SU-DHL-6 (cell line): ENCODE measurements around the gene OR8B3.

Source experiments
- EZH2phosphoT487 ChIP-seq: fragments of 200-600 bp; sonication (generic), shearing (Covaris generic); conservative IDR thresholded peaks from 2 replicates; pipeline ENCODE4 v1.6.1; 2018; ENCODE audit warnings: mild to moderate bottlenecking, antibody characterized with exemption, low read length, moderate library complexity, mixed read lengths
- TF ChIP-seq, protein P1 (sequence below): fragments of 200-600 bp; sonication (generic); IDR thresholded peaks from one replicate; pipeline ENCODE4 v1.5.1; 2017; ENCODE audit warnings: antibody characterized with exemption, mild to moderate bottlenecking, low read length, moderate library complexity; ENCODE audit not compliant: insufficient read depth, poor library complexity, severe bottlenecking

DNA sequence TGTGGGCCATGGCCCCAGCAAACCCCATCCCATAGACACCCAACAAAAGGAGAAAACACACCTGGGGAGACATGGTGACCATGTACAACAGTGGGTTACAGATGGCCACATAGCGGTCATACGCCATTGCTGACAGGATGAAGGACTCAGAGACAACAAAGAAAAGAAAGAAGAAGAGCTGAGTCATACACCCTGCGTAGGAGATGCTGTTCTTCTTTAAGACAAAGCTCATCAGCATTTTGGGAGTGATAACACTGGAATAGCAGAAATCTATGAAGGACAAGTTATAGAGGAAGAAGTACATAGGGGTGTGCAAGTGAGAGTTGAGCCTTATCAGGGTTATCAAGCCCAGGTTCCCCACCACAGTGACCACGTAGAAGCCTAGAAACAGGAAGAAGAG lies 41.8 kb upstream of the OR8B3 start:
- TF ChIP-seq, protein P1, sequence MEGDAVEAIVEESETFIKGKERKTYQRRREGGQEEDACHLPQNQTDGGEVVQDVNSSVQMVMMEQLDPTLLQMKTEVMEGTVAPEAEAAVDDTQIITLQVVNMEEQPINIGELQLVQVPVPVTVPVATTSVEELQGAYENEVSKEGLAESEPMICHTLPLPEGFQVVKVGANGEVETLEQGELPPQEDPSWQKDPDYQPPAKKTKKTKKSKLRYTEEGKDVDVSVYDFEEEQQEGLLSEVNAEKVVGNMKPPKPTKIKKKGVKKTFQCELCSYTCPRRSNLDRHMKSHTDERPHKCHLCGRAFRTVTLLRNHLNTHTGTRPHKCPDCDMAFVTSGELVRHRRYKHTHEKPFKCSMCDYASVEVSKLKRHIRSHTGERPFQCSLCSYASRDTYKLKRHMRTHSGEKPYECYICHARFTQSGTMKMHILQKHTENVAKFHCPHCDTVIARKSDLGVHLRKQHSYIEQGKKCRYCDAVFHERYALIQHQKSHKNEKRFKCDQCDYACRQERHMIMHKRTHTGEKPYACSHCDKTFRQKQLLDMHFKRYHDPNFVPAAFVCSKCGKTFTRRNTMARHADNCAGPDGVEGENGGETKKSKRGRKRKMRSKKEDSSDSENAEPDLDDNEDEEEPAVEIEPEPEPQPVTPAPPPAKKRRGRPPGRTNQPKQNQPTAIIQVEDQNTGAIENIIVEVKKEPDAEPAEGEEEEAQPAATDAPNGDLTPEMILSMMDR, result no peak
- no peak for TF ChIP-seq EZH2phosphoT487
